MG63 (cell line): ENCODE measurements around the gene TRMT61A. TPM values are rescaled to one million over a fixed set of nuclear protein-coding genes. Genes with fewer than 3 reads are reported as not detected.

Experiments used
- total RNA-seq: library from RNA; depleted of rRNA; stranded (reverse); fragments of >200 nt; shearing (Covaris generic); gene quantifications from 2 replicates; pipeline ENCODE4 v1.2.3, GENCODE V29; 2014; ENCODE audit warnings: low replicate concordance; rRNA removed

The TRMT61A gene
- total RNA-seq, 1 experiment from 2014 or later = 43.2 TPM

Other genes with a start within 250 kb of the TRMT61A start
- 180 and 183 TPM in 2 replicates for gene EIF5, start 195.0 kb upstream of the TRMT61A start, total RNA-seq
- gene MARK3, start 143.8 kb upstream of the TRMT61A start, total RNA-seq = 26.9 and 31.6 TPM in 2 replicates
- 34.9 and 45.2 TPM in 2 replicates for gene CKB, start 6.4 kb upstream of the TRMT61A start, total RNA-seq
- gene BAG5, start 33.5 kb downstream of the TRMT61A start, total RNA-seq = 5.4 and 8.2 TPM in 2 replicates
- 18.4 and 38.9 TPM in 2 replicates for gene COA8, start 33.8 kb downstream of the TRMT61A start, total RNA-seq
- 75.8 and 113 TPM in 2 replicates for gene KLC1, start 100.0 kb downstream of the TRMT61A start, total RNA-seq
- gene XRCC3, start 186.3 kb downstream of the TRMT61A start, total RNA-seq = 31.5 and 58.1 TPM in 2 replicates
- gene ZFYVE21, start 186.6 kb downstream of the TRMT61A start, total RNA-seq = 23.6 and 30.1 TPM in 2 replicates